ENCODE results near the gene PHACTR1. TPM values are rescaled to one million over a fixed set of nuclear protein-coding genes. Genes with fewer than 3 reads are reported as not detected.

Gene PHACTR1
- total and polyA plus RNA-seq, 8 donors, result 0.46 to 17.4 (median 6.4) TPM; not detected in 1

DNA sequence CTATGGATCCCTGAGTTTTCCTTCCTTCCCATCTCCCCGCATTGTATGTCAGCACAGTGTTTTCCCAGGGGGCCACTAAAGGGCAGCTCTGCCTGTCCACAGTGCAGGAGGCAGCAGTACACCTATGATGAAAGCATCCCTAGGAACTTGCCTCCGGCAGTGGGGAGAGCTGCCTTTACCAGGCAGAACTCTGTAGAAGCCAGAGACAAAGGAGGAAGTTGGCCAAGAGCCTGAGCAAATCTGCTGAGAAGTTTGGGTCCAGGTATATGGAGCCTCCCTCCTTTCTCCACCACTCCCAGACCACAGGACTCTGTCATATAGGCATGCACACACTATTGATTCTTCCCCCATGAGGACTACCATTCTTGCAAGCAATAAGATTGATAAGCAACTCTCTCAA is 329.1 kb downstream of the PHACTR1 start:
- H3K36me3 ChIP-seq, result no peaks in the 10 kb centered on the region
- intact Hi-C loops (cut with DNase I; ENCODE audit: low total_unique reads), result no loop called here
- no peaks in the 10 kb centered on the region for H3K27me3 ChIP-seq
- H3K4me1 ChIP-seq, result no peaks in the 10 kb centered on the region
- WGBS, 5 donors, result 64 to 78% (median 73%) methylated on average over 2 of the region's 2 CpGs
- TF ChIP-seq CTCF (IDR thresholded peaks at IDR 0.05) (no peak), EP300 (IDR thresholded peaks at IDR 0.05) (no peak), POLR2AphosphoS5 (IDR thresholded peaks at IDR 0.05) (no peak), POLR2A (IDR thresholded peaks at IDR 0.05) (no peak)
- no peak overlapping the region for H3K27ac ChIP-seq
- H3K9me3 ChIP-seq, result no peaks in the 10 kb centered on the region
- H3K4me3 ChIP-seq, result no peak overlapping the region
- no peak for DNase-seq

GRCh38 chr6:13046084-13046483 is 329.5 kb downstream of the PHACTR1 start:
- no peak overlapping the region for H3K4me3 ChIP-seq
- H3K27ac ChIP-seq, result no peak overlapping the region
- H3K27me3 ChIP-seq, result no peaks in the 10 kb centered on the region
- H3K36me3 ChIP-seq, result no peaks in the 10 kb centered on the region
- intact Hi-C loops (cut with DNase I; ENCODE audit: low total_unique reads), result no loop called here
- no peaks in the 10 kb centered on the region for H3K9me3 ChIP-seq
- 80 to 92% (median 84%) methylated on average over 4 of the region's 4 CpGs for WGBS, 5 donors
- no peak for DNase-seq
- TF ChIP-seq POLR2AphosphoS5 (IDR thresholded peaks at IDR 0.05) (no peak), EP300 (IDR thresholded peaks at IDR 0.05) (no peak), CTCF (IDR thresholded peaks at IDR 0.05) (no peak), POLR2A (IDR thresholded peaks at IDR 0.05) (no peak)
- H3K4me1 ChIP-seq, result no peaks in the 10 kb centered on the region

GRCh38 chr6:13048113-13048512 is 331.5 kb downstream of the PHACTR1 start:
- TF ChIP-seq CTCF (IDR thresholded peaks at IDR 0.05) (no peak), POLR2A (IDR thresholded peaks at IDR 0.05) (no peak), EP300 (IDR thresholded peaks at IDR 0.05) (no peak), POLR2AphosphoS5 (IDR thresholded peaks at IDR 0.05) (no peak)
- no peaks in the 10 kb centered on the region for H3K9me3 ChIP-seq
- no peaks in the 10 kb centered on the region for H3K4me1 ChIP-seq
- H3K27me3 ChIP-seq, result no peaks in the 10 kb centered on the region
- H3K27ac ChIP-seq, result no peak overlapping the region
- no peak for DNase-seq
- no peak overlapping the region for H3K4me3 ChIP-seq
- 46 to 68% (median 64%) methylated on average over 2 of the region's 2 CpGs for WGBS, 5 donors
- intact Hi-C loops (cut with DNase I; ENCODE audit: low total_unique reads), result no loop called here
- H3K36me3 ChIP-seq, result no peaks in the 10 kb centered on the region

- no peaks in the 10 kb centered on the region for H3K36me3 ChIP-seq
- H3K27me3 ChIP-seq, result no peaks in the 10 kb centered on the region
- TF ChIP-seq EP300 (IDR thresholded peaks at IDR 0.05) (no peak), POLR2AphosphoS5 (IDR thresholded peaks at IDR 0.05) (no peak), CTCF (IDR thresholded peaks at IDR 0.05) (no peak), POLR2A (IDR thresholded peaks at IDR 0.05) (no peak)
- H3K27ac ChIP-seq, result no peak overlapping the region
- DNase-seq, result peak in 1 of 2 donors; percentile 10
- no peaks in the 10 kb centered on the region for H3K9me3 ChIP-seq
- no peaks in the 10 kb centered on the region for H3K4me1 ChIP-seq
- intact Hi-C loops (cut with DNase I; ENCODE audit: low total_unique reads), result no loop called here
- no peak overlapping the region for H3K4me3 ChIP-seq
Measured at GRCh38 chr6:13049666-13050254, 333.2 kb downstream of the PHACTR1 start.

All from stomach (tissue), 9 donors.